Gastroesophageal sphincter (tissue), 3 donors: Measurements from ENCODE around the gene ACOXL.

Experiments used
- EP300 ChIP-seq: sonication (generic); formaldehyde crosslinking; IDR thresholded peaks from one replicate; pipeline ENCODE4 v1.6.1; 2017; ENCODE audit warnings: antibody characterized with exemption, mild to moderate bottlenecking
- POLR2AphosphoS5 ChIP-seq: sonication (generic); formaldehyde crosslinking; IDR thresholded peaks from one replicate; pipeline ENCODE4 v1.6.1; 2017; ENCODE audit warnings: antibody characterized with exemption
- TF ChIP-seq, protein P1 (sequence below), 4 experiments: fragments of 200-600 bp in 2 of 4; fragments of 450-650 bp in 2 of 4; sonication (generic) in 1 of 4; IDR thresholded peaks; one replicate each; pipeline ENCODE4 v1.5.1; 2017 to 2019; ENCODE audit warnings: antibody characterized with exemption in 4 of 4, mild to moderate bottlenecking in 2 of 4, moderate library complexity in 2 of 4

- TF ChIP-seq, protein P1, sequence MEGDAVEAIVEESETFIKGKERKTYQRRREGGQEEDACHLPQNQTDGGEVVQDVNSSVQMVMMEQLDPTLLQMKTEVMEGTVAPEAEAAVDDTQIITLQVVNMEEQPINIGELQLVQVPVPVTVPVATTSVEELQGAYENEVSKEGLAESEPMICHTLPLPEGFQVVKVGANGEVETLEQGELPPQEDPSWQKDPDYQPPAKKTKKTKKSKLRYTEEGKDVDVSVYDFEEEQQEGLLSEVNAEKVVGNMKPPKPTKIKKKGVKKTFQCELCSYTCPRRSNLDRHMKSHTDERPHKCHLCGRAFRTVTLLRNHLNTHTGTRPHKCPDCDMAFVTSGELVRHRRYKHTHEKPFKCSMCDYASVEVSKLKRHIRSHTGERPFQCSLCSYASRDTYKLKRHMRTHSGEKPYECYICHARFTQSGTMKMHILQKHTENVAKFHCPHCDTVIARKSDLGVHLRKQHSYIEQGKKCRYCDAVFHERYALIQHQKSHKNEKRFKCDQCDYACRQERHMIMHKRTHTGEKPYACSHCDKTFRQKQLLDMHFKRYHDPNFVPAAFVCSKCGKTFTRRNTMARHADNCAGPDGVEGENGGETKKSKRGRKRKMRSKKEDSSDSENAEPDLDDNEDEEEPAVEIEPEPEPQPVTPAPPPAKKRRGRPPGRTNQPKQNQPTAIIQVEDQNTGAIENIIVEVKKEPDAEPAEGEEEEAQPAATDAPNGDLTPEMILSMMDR (IDR thresholded peaks at IDR 0.05), result no peak
- TF ChIP-seq EP300 (no peak), POLR2AphosphoS5 (no peak)
Observed at GRCh38 chr2:111159641-111160040, 427.3 kb downstream of the ACOXL start.
